ENCODE measurements around the gene MBOAT2. TPM values are rescaled to one million over a fixed set of nuclear protein-coding genes. Genes with fewer than 3 reads are reported as not detected.

MBOAT2 gene
- total RNA-seq, 4 donors from 2014 or later, result 20.5 to 42.8 (median 24.4) TPM

DNA sequence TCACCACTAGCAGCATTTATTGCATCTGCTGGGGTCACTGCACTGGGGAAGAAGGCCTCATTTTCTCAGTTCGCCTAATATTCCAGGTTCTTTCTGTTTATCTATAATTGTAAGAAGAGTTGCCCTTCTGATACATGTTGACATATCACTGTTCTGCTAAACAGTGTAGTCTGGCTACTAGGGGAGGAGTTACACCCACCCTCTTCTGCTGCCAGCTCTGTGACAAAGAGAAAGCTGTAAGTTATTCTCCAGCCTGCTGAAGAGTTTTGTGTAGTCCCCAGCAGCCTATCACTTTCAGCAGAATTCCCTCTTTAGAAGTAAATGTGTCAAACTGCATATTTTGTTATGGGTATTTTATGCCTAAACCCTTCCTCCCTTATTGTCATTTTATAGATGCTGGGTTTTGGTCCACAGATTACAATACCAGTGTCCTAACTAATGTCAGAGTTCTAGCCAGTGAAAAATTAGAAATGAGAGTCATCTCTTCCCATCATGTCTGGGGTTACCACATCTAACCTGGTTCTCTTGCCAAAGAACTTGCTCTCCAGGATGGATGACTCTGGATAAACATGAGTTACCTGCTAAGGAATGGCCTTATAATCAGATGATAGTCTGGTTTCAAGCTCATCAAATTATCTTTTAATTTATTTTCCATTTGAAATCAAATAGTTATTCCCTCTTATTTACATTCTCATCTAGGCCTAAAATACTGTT lies 5.6 kb upstream of the MBOAT2 start:
- no peaks in the 10 kb centered on the region for H3K36me3 ChIP-seq
- H3K4me1 ChIP-seq, result peaks cover 0 to 3% of the 10 kb centered on the region in 2 donors
- DNase-seq, result no peak
- H3K27me3 ChIP-seq, result no peaks in the 10 kb centered on the region
- intact Hi-C loops (cut with DNase I), result no loop called here
- no peak overlapping the region for H3K4me3 ChIP-seq (replicated peaks in 1 of 3)
- TF ChIP-seq, protein P1, sequence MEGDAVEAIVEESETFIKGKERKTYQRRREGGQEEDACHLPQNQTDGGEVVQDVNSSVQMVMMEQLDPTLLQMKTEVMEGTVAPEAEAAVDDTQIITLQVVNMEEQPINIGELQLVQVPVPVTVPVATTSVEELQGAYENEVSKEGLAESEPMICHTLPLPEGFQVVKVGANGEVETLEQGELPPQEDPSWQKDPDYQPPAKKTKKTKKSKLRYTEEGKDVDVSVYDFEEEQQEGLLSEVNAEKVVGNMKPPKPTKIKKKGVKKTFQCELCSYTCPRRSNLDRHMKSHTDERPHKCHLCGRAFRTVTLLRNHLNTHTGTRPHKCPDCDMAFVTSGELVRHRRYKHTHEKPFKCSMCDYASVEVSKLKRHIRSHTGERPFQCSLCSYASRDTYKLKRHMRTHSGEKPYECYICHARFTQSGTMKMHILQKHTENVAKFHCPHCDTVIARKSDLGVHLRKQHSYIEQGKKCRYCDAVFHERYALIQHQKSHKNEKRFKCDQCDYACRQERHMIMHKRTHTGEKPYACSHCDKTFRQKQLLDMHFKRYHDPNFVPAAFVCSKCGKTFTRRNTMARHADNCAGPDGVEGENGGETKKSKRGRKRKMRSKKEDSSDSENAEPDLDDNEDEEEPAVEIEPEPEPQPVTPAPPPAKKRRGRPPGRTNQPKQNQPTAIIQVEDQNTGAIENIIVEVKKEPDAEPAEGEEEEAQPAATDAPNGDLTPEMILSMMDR (IDR thresholded peaks at IDR 0.05), result no peak
- no peaks in the 10 kb centered on the region for H3K9me3 ChIP-seq
- no peak overlapping the region for H3K27ac ChIP-seq
- WGBS, 2 donors, result 83 to 92% methylated on average over 1 of the region's 1 CpG

DNA sequence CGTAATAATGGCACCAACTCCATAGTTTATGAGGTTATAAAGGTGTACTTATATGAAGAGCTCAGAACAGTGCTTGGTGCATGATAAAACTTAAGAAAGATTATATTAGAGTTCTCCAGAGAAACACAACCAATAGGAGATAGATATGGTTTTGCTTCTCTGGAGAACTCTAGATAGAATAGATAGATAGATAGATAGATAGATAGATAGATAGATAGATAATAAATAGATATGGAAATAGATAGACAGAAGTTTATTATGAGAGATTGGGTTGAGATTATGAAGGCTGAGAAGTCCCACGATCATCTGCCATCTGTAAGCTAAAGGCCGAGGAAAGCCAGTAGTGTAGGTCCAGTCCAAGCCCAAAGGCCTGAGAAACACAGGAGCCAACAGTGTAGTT lies 2.9 kb upstream of the MBOAT2 start:
- H3K9me3 ChIP-seq, result no peaks in the 10 kb centered on the region
- intact Hi-C loops (cut with DNase I), result no loop called here
- no peak for DNase-seq
- H3K4me3 ChIP-seq (replicated peaks in 1 of 3), result no peak overlapping the region
- peaks cover 3 to 8% of the 10 kb centered on the region in 2 donors for H3K4me1 ChIP-seq
- H3K36me3 ChIP-seq, result no peaks in the 10 kb centered on the region
- TF ChIP-seq POLR2A (IDR thresholded peaks at IDR 0.05), result no peak
- H3K27me3 ChIP-seq, result no peaks in the 10 kb centered on the region
- WGBS, 2 donors, result 98 to 100% methylated on average over 3 of the region's 3 CpGs
- no peak overlapping the region for H3K27ac ChIP-seq

DNA sequence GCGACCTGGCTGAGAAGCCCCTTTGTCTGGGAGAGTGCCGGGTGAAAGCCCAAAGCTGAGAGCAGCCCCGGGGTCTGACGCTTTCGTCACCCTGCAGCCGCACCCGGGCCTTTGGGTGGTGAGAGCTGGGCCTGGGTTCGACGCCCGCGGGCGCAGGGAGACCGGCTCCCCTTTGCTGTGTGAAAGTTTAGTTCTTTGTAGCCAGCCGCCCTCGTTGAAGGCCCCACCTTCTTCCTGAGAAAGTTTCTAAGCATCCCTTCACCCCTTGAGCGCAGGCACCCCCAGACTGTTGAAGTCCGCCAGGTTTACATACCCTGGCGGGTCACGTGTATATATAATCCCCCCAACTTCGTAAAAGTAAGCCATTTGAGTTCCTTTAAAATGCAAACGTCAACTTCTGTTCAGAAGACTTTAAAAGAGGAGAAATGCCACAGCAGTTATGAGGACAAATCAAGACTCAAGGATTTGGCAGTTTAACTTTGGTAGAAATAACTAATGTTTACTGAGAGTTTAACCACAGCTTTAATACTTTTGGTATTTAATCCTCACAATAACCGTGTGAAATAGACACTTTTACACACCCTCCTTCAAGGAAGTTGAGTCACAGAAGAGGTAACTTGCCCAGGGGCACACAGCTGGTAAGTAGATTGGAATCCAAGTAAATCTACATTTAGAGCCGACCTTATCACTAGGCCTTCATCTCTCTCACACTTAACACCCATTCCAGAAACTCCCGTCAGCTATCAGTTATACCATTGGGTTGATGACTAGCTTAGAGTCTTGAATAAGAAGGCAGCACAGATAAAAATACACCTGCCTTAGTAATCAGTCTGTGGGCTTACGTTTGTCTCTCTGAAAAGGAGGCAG lies 1.1 kb upstream of the MBOAT2 start:
- Histone ChIP-seq H3K4me3 (replicated peaks in 1 of 3) (peak overlapping the region; percentile 24 to 93 (median 75)), H3K4me1 (peaks cover 3 to 8% of the 10 kb centered on the region in 2 donors), H3K27ac (peak overlapping the region; percentile 68 to 91 (median 77)), H3K27me3 (no peaks in the 10 kb centered on the region), H3K9me3 (no peaks in the 10 kb centered on the region), H3K36me3 (no peaks in the 10 kb centered on the region)
- intact Hi-C loops (cut with DNase I), result no loop called here
- TF ChIP-seq, protein P1 (IDR thresholded peaks at IDR 0.05), result no peak
- TF ChIP-seq POLR2A (IDR thresholded peaks at IDR 0.05), result no peak
- 33 to 59% methylated on average over 12 to 20 of the region's 25 CpGs for WGBS, 2 donors
- no peak for DNase-seq

DNA sequence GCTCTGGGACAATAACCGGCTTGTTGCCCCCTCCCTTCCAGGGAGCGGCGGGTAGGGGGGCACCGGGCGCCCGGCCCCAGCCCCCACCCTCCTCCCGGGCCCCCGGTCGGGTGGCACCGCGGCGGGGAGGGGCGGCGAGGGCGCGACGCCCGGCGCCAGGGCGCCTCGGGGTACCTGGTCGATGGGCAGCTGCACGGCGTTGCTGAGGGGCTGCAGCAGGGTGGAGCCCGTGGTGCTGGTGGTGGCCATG lies 193 bp downstream of the MBOAT2 start:
- Histone ChIP-seq H3K4me3 (replicated peaks in 1 of 3) (peak overlapping the region; percentile 35 to 75 (median 62)), H3K9me3 (no peaks in the 10 kb centered on the region), H3K27me3 (no peaks in the 10 kb centered on the region), H3K36me3 (no peaks in the 10 kb centered on the region), H3K4me1 (peaks cover 3 to 8% of the 10 kb centered on the region in 2 donors), H3K27ac (no peak overlapping the region)
- TF ChIP-seq, protein P1 (IDR thresholded peaks at IDR 0.05), result no peak
- TF ChIP-seq POLR2A (IDR thresholded peaks at IDR 0.05), result no peak
- intact Hi-C loops (cut with DNase I), result no loop called here
- no peak for DNase-seq
- WGBS, 2 donors, result 0% methylated on average over 10 of the region's 25 CpGs; no CpG with 5 or more reads in 1 of the 2 donors

DNA sequence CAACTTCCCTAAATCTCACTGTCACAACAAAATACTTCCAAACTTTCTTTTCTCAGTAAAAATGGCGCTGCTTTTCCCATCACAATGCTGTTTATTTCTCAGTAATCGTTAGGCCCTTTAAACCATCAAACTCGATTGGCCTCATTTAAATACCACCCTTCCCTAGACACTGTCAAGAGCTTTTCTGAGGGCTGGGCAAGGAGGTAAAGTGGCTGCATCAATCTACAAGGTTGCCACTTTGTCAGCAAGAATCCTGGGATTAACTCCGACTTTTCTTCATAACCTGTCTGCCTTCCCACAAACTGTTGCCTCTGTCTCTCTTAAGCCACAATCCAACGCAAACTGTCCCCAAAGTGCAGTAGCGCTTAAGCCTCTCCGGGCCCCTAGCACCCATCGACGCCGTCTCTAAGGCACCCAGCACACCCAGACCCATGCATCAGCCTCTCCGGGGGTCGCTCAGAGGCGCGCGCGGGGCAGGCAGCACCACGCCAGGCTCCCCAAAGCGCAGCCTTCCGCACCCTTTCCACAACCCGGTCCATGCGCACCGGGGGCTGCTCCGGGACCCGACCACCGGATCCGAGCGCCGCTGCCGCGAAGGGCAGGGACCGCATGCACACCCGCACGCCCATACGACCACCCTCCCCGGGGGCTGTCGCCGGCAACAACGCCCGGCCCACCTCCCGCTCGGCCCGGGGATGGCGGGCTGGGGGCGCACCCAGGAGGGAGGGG lies 683 bp downstream of the MBOAT2 start:
- H3K4me1 ChIP-seq, result peaks cover 4 to 9% of the 10 kb centered on the region in 2 donors
- H3K36me3 ChIP-seq, result no peaks in the 10 kb centered on the region
- peak; percentile 12 to 15 for DNase-seq
- intact Hi-C loops (cut with DNase I), result no loop called here
- TF ChIP-seq, protein P1 (IDR thresholded peaks at IDR 0.05), result no peak
- TF ChIP-seq POLR2A (IDR thresholded peaks at IDR 0.05), result no peak
- H3K27ac ChIP-seq, result no peak overlapping the region
- WGBS, 2 donors, result 8% methylated on average over 10 to 15 of the region's 44 CpGs
- H3K4me3 ChIP-seq (replicated peaks in 1 of 3), result peak overlapping the region; percentile 35 to 75 (median 62)
- no peaks in the 10 kb centered on the region for H3K9me3 ChIP-seq
- no peaks in the 10 kb centered on the region for H3K27me3 ChIP-seq
